GM19372 (cell line): ENCODE results near the gene TBL1X.
A peak's percentile ranks its signal among the peaks of the same experiment; 100 is the strongest.

ENCODE experiments used
- ATAC-seq: cut with Tn5 transposase; IDR thresholded peaks from one replicate; pipeline ENCODE4 v1.9.1; 2021; ENCODE audit warnings: mild to moderate bottlenecking, low read depth, moderate library complexity; ENCODE audit not compliant: unreplicated experiment

Gene TBL1X

GRCh38 chrX:9656277-9656676, 191.4 kb downstream of the TBL1X start:
- ATAC-seq: no peak

- ATAC-seq: no peak
Observed at GRCh38 chrX:9656871-9657270, 192.0 kb downstream of the TBL1X start.

DNA sequence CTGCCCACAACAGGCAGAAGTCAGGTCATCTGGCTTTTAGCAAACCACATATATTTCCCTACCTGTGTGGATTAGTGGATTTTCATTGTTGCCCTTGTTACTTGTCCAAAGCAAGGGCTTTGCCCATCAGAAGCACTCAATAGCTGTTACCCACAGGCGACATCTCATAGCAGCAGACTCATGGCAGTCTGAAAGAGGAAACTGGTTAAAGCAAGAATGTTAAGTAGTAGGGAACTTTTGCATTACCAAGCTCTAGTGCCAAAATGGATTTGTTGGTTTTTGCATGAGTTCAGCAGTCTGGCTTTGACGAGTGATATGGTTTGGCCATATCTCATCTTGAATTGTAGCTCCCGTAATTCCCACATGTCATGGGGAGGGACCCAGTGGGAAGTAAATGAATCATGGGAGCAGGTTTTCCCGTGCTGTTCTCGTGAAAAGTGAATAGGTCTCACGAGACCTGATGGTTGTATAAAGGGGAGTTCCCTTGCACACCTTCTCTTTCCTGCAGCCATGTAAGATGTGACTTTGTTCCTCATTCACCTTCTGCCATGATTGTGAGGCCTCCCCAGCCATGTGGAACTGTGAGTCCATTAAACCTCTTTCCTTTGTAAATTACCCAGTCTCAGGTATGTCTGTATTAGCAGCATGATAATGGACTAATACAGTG, 192.9 kb downstream of the TBL1X start:
- ATAC-seq: no peak

- ATAC-seq: no peak
Observed at GRCh38 chrX:9658409-9658808, 193.6 kb downstream of the TBL1X start.

DNA sequence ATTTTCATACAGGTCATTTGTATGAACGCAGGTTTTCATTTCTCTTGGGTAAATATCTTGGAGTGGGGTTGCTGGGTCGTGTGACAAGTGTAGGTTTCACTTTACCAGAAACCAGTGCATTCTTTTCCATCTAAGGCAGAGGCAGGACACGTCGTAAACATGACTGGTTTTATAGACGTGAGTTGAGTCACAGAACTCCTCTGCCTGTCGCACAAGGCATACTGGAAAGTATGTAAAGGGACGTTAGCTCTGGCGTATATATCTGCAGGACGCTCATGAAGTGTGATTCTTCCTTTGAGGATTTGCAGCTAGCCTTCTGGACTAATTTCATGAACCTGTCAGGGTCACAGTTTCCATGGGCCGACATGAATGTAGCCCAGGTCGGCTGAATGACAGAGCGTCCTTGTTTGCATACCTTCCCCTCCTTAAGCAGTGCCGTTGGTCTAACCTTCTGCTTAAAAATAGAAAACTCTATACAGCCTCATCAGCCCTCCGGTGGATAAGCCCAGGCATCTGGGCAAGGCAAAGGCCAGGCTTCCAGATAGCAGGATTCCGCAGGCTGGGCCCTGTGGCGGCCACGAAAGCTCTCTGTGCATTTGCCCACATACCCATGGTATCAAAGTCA, 194.8 kb downstream of the TBL1X start:
- no peak for ATAC-seq

DNA sequence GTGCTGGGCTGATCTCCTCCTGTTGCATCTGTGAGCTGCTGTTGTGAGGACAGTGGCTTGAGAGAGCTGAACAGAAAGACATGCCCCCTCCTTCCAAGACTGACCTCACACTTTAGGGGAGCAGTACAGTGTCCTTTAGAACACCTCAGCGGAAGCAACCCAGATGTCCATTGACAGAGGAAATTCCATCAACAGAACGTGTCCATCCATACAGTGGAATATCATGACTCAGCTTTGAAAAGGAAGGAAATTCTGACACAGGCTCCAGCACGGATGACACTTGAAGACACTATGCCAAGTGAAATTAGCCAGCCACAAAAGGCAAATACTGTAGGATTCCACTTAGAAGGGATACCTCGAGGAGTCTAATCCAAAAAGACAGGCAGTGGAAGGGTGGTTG, 197.3 kb downstream of the TBL1X start:
- ATAC-seq: no peak

GRCh38 chrX:9663216-9663615, 198.4 kb downstream of the TBL1X start:
- no peak for ATAC-seq

DNA sequence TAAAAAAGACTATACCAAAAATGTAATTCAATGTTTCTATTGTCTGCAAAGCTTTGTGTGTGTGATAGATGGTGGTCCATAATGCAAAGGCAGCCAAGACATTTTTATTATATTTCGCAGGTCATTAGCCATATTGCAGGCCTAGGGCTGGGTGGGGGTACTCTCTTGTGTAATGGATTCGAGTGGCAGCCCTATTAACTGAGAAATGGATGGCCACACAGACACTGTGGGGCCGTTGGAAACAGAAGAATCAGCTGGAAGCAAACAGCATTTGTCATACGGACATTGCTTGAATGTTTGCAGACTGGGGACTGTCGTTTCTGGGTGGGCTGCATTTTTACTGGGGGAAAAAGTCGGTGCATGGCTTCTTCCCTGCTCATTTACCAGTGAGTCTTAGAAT, 199.4 kb downstream of the TBL1X start:
- ATAC-seq: no peak

- ATAC-seq: no peak
Observed at GRCh38 chrX:9665113-9665512, 200.3 kb downstream of the TBL1X start.

GRCh38 chrX:9668537-9668936, 203.7 kb downstream of the TBL1X start:
- ATAC-seq: no peak

DNA sequence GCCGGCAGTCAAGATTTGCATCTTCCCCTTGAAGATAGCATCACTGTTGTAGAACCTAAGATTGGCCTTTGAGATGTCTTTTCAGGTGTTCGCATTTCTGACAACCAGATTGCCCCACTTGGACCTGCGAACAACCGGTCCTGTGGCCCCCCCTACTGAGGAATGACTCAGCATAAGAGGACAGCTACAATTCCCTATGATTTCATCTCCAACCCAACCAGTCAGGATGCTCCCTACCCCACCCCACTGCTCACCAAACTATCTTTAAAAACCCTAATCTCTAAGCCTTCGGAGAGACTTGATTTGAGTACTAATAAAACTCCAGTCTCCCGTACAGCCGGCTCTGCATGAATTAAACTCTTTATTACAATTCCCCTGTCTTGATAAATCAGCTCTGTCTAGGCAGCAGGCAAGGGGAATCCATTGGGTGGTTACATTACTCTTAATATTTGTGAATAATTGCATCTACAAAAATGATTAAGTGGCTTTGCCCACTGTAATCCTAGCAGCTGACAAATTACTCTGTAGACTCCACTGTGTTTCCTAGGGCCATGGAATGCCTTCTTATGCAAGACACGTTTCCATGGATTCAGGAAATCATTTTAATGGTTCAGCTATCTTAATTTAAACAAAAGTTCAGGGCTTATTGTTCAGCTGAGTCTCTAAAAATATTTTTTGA, 205.4 kb downstream of the TBL1X start:
- no peak for ATAC-seq

GRCh38 chrX:9671998-9672397, 207.1 kb downstream of the TBL1X start:
- no peak for ATAC-seq

DNA sequence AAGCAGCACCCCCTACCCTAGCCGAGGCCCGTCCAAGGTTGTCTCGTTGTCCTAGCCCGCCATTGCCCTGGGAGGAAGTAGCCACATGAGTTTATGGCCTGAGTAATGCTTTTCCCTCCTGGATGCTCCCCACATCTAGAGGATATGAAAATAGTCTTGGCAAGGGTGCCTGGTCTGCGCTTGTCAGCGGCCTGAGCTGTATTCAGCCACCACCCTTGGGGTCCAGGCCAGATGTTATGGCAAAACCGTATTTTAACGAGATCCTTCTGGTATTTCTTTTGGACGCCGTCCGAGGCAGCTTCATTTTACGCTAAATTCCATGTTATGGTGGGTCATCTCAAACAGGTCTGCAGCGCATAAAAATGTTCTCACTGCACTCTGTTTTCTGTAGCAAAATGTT, 211.4 kb downstream of the TBL1X start:
- ATAC-seq: no peak

DNA sequence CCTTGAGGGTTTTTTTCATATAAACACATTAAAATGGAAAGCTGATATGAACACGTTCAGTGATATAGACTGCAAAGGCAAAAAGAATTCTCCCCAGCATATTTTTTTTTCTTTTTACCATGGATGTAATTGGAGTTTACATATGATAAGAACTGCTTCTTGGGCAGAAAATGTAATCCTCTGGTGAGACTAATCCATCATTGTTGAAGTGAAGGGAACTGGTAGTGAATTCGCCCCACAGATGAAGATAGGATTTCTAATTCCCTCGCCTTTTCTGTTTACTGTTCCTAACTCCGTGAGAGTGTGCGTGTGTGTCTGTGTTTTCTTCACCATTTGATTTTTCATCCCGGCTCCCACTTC, 211.9 kb downstream of the TBL1X start:
- no peak for ATAC-seq

GRCh38 chrX:9677098-9677739, 212.4 kb downstream of the TBL1X start:
- peak; percentile 97 for ATAC-seq

GRCh38 chrX:9678215-9678965, 213.5 kb downstream of the TBL1X start:
- no peak for ATAC-seq

- ATAC-seq: no peak
Observed at GRCh38 chrX:9681011-9681410, 216.2 kb downstream of the TBL1X start.

DNA sequence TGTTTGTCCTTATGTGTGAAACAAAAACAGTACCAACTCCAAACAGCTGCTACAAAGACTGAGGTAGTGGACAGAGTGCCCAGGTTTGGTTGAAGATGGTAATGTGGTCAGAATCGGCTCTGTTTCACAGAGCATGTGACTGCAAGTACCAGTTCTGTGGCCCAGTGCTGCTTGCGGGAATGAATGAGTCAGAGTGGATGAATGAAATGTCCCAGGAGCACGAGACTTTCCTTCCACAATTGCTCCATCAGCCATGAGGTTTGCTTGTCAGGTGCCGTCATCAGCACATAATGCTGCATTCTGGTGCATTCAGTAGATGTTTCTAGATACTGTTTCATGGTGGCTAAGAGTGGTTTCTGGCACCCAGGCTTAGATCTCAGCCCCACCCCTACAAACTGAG, 216.6 kb downstream of the TBL1X start:
- no peak for ATAC-seq

GRCh38 chrX:9682456-9682855, 217.6 kb downstream of the TBL1X start:
- no peak for ATAC-seq

DNA sequence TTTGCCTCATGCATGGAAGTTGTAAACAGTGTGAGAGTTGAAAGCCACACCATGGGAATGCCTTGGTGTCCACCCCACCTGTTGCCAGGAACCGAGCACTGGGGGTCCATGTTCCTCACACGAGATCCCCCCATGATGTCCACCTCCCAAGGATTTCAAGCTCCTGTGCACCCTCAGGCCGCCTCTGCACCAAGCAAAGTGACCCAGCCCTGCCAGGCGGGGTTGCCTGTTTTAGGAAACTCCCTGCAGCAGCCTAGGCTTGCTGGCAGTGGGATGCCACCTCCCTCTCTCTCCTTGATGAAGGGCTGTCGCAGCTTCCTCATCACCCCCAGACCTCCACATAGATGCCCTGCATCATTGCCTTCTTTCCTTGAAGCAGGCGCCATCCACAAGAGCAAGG, 218.0 kb downstream of the TBL1X start:
- no peak for ATAC-seq

DNA sequence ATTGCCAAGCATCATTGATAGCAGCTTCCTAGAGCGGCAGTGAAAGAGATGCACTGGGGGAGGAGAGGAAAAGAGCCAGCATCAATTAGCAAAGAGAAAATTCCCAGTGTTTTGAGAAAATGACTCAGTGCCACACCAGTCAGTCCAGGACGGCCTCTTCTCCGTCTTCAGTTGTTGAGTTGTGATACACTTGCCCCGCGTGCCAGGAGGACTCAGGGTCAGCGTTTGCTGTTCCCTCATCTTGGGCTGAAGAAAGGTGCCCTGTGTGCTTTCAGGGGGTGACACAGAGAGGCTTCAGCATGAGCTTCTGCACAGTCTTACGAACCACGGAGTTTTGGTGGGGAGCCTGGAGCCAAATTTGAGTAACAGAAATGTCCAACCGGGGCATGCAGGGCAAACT, 218.5 kb downstream of the TBL1X start:
- no peak for ATAC-seq
